Measurements from ENCODE around the gene SLC2A9.

Gene SLC2A9

DNA sequence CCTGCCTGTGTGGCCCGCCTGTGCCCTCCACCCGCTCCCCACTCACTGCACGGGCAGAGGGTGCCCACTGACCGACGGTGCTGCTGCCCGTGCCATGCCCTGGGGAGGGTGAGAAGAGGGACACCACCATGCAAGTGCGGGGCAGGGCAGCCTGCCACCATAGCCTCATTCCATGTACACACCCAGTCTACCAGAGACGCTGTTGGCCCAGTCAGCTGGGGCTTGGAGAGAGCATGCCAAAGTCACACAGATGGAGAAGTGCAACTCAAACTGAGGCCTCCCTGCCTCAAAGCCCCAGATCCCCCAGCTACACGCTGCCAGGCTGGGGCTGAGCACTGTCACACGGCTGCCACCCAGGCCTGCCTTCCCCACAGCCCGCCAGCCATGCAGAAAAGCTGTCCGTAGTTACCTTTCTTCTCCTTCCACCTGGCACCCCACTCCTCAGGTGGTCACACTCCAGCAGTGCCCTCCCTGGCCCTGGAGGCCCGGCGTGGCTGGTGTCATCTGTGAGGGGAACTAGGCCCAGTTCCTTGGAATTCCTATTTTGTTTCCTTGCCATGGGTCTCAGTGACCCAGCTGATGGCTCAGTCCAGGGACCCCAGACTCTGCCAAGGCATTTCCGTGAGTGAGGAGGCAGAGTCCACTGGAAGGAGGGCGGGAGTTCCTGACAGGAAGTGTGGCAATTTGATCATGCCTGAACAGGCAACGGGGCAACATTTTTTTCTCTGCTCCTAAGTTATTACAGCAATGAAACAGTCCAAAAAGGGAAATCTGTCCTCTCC, at the start of gene SLC2A9:
Gene SLC2A9 (minus strand): TSS at position 627 of the 782 bp plus-strand sequence. CDS start 68 bp downstream, at position 559.
- TF ChIP-seq, protein P1, sequence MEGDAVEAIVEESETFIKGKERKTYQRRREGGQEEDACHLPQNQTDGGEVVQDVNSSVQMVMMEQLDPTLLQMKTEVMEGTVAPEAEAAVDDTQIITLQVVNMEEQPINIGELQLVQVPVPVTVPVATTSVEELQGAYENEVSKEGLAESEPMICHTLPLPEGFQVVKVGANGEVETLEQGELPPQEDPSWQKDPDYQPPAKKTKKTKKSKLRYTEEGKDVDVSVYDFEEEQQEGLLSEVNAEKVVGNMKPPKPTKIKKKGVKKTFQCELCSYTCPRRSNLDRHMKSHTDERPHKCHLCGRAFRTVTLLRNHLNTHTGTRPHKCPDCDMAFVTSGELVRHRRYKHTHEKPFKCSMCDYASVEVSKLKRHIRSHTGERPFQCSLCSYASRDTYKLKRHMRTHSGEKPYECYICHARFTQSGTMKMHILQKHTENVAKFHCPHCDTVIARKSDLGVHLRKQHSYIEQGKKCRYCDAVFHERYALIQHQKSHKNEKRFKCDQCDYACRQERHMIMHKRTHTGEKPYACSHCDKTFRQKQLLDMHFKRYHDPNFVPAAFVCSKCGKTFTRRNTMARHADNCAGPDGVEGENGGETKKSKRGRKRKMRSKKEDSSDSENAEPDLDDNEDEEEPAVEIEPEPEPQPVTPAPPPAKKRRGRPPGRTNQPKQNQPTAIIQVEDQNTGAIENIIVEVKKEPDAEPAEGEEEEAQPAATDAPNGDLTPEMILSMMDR (IDR thresholded peaks at IDR 0.05; ENCODE audit: control insufficient read depth, insufficient read depth, low read depth, low read length, missing control alignments): no peak
- no peak within 1 kb of the TSS for H3K4me3 ChIP-seq (ENCODE audit: control insufficient read depth, low read depth, low read length)
- no peak for DNase-seq (ENCODE audit: low read depth)

DNA sequence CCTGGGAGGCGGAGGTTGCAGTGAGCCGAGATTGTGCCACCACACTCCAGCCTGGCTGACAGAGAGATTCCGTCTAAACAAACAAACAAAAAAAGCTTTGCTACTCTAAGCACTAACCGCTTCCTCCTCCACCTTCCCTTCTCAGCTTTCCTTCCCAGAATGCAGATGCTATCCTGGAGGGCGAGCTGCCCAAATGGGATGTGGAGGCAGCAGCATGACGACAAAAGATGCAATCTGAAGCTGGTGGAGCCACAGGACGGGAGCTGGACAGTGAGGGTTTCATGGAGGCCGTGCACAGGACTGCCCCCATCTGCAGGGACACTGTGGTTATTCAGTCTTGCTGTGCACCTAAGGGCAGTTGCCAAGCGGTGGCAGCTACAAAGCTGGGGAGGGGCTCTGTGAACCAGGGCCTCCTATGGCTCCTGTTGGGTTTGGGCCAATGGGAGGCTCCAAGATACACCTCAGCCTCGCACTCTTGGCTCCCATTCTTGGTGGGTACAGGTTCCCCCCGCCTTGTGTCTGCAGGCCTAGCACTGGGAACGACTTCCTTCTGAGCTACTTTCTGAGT, 47.9 kb upstream of the SLC2A9 start:
- DNase-seq (ENCODE audit: low read depth): no peak
- H3K4me3 ChIP-seq (ENCODE audit: control insufficient read depth, low read depth, low read length): no peak overlapping the region
- TF ChIP-seq, protein P1 (IDR thresholded peaks at IDR 0.05; ENCODE audit: control insufficient read depth, insufficient read depth, low read depth, low read length, missing control alignments): no peak

DNA sequence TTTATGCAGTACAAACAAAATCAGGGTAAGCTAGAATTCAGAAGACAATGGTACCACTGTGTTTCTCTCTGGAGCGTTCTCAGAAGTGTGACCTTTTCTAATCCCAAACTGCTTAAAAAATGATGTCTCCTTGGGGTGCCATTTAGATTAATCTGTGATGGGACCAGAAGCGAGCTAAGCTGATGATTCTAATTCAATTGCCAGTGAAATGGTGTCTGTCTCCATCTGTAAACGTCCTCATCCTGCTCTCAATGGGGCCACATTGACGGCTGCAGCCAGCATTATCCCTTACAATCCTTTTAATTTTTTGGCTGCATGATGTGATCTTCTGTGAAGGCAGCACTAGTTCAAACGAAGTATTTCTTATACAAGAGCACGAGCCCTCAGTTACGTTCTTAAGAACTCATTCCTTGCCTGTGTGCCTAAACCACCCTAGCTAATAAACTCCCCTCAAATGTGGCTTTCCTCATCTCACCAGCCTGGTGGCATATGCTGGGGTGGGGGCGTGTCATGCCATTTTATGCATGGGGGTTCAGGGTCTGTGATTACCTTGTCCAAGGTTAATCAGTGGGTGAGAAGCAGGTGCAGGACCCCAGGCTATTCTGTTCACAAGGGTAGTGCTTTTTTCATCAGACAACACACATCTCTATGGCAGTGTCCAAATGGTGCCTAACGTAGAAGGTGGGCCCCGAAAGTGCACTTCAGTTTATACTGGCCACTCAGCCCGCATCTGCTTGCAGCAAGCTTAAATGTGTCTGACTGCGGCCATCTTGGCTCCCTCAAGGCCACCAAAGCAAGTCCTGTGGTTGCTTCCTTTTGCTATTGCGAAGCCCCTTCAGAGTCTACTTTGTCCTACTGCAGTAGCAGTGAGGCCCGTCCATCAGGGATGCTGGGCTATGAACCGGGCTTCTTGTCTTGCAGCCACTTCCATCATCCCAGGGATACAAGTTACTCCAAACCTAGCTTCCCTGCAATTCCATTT, 45.7 kb upstream of the SLC2A9 start:
- H3K4me3 ChIP-seq (ENCODE audit: control insufficient read depth, low read depth, low read length): no peak overlapping the region
- TF ChIP-seq, protein P1 (IDR thresholded peaks at IDR 0.05; ENCODE audit: control insufficient read depth, insufficient read depth, low read depth, low read length, missing control alignments): no peak
- no peak for DNase-seq (ENCODE audit: low read depth)

DNA sequence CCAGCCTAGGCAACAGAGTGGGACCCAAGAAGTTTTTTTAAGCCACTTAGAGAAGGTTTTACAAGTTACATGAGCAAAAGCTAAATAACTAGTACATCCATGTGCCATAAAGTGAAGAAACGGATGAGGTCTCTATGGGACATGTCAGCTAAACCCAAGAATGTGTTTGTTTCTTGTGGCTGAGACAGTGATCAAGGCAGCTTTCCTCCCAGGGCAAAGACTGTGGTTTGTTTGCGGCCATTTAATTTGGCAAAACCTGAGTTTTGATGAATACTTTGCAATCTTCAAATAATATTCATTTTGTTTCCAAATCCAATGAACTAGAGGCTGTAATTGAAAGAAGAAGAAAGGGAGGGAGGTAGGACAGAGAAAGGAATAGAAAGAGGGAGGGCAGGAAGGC, 44.9 kb upstream of the SLC2A9 start:
- TF ChIP-seq, protein P1 (IDR thresholded peaks at IDR 0.05; ENCODE audit: control insufficient read depth, insufficient read depth, low read depth, low read length, missing control alignments): no peak
- no peak overlapping the region for H3K4me3 ChIP-seq (ENCODE audit: control insufficient read depth, low read depth, low read length)
- DNase-seq (ENCODE audit: low read depth): no peak

DNA sequence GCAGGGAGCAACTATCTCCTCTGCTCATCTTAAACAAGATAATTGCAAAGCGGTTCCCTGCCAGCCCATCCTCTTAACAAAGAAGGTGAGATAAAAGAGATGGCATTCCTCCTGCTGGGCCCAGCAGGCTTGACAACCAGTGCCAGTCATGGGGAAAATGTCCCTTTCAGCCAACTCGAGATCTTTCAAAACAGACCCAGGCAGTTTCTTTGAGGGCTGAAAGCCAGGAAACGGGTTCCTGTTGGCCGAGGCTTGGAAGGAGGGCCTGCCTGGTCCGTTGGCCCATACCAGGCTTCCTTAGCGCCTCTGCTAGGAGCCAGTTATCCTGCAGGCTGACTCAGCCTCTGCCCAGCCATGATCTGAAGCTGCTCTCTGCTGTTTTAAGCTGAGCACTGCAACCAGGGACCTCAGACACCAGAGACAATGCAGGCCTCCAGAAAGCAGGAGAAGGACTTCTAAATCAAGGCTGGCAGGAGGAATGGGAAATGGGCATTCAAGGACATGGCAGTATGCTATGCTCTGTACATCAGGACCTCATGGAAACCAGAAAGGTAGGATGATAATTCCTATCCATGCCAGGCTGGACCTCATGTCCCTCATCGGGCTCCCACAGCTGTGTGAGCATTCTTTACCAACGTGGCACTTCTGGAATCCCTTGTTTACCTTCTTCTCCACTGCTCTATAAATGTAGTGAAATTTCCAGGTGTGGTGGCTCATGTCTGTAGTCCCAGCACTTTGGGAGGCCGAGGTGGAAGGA, 42.4 kb upstream of the SLC2A9 start:
- DNase-seq (ENCODE audit: low read depth): peak; percentile 45
- TF ChIP-seq, protein P1 (IDR thresholded peaks at IDR 0.05; ENCODE audit: control insufficient read depth, insufficient read depth, low read depth, low read length, missing control alignments): peak; percentile 74
- no peak overlapping the region for H3K4me3 ChIP-seq (ENCODE audit: control insufficient read depth, low read depth, low read length)

Measured in AG09309 (cell line).